Stimulated activated CD4-positive, alpha-beta T cell treated with anti-CD3 and anti-CD28 coated beads, Interleukin-4, amount 100 ng/mL, for 1 hour (primary cell): ENCODE results near the gene CHST3.
"Not testable (repeated sequence)": the region's sequence is repeated elsewhere in the genome, so short reads cannot be mapped to it uniquely, and the experiment has no call there.

Source experiments
- DNase-seq: peaks from one replicate; pipeline ENCODE4 v3.0.0-alpha.2; 2020

CHST3 gene

DNA sequence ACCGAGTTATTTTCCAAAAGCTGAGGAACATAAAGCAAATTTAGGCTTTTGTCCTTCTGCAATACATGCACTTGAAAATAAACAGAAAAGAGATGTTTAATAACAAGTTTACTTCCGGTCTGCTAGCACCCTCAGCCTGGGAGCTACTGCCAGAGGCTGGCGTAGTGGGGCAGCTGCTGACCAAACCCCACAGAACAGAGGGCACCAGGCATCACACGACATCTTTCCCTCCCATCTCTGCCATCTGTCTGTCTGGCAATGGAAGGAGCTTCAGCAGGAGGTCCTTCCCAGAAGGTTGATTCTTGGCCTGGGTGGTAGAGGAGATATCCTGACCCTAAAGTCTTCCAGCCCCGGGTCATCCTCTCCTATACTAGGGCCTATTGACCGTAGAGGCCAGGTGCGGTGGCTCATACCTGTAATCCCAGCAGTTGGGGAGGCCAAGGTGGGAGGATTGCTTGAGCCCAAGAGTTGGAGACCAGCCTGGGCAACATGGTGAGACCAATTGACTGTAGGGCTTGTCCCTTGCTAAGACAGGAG, 47.8 kb downstream of the CHST3 start:
- DNase-seq = no peak

- DNase-seq = no peak
Observed at GRCh38 chr10:72012796-72013195, 48.6 kb downstream of the CHST3 start.

DNA sequence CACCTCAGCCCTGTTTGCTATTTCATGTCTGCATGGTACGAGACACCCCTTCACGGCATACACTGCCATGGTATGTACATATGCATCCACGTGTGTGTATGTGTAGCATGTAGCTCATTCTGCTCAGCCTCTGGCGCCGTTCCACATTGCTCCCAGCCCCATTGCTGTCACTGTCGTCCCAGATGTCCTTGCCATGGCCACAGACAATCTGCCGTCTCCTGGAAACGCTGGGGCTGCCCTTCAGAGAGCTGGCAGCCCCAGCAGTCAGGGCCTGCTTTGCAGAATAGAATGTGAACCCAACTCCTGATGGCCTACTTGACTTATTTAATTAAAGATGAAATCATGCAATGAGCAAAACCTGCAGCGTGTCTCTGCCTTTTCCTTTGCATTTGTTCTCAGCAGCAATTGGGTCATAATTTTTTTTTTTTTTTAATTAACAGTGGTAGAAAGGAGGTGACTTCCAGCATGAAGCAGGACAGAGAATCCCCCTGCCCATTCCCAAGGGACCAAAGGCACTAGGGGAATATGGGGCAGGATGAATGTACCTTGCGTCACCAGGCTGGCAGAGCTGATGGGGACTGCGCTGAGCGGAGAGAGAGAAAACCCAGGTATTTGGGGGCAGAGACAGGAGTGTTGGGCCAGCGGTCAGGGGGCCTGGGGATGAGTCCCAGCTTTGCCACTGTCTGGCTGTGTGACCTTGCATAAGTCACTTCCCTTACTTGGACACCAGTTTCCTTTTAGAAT, 49.2 kb downstream of the CHST3 start:
- DNase-seq = no peak

- DNase-seq = no peak
Observed at GRCh38 chr10:72014197-72014596, 50.0 kb downstream of the CHST3 start.

DNA sequence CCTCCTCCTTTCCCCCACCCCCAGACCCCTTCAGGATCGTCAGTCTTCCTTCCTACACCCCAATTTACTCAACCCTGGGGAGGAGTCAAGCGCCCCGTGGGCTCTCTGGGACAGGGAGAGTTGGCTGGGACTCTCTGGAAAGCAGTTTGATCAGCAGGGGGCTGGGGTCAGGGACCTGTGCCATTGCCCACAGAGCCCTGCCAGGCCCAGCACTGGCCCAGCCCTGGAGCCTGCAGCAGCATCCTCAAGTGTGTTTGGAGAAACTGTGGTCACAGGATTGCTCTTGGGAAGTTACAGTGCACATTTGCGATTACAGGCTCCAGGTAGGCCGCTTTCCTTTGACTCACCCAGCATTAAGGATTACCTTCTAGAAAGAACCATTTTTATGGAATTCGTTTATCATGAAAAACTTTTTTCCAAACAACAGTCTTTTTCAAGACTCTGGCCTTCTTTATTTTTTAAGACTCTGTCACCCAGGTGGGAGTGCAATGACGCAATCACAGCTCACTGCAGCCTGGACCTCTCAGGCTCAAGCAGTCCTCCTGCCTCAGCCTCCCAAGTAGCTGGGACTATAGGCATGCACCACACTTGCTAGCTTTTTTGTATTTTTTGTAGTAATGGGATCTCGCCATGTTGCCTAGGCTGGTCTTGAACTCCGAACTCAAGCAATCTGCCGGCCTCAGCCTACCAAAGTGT, 50.7 kb downstream of the CHST3 start:
- no peak for DNase-seq

DNA sequence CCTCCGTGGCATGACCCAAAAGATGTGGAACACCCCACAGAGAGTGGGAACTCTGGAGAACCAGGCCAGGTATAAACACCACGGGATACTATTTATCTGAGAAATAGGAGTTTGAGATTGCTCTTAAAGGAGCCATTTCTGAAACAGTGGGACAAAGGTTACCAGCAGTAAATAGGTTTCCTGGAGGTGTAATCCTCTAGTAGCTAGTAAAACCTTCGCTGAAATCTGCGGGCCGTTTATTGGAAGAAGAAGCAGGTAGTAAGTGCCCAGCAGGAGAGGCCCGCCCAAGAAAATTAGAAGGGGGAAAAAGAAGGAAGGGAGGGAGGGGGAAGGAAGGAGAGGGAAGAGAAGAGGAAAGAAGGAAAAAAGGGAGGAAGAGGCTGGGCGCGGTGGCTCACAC, 51.6 kb downstream of the CHST3 start:
- no peak for DNase-seq

DNA sequence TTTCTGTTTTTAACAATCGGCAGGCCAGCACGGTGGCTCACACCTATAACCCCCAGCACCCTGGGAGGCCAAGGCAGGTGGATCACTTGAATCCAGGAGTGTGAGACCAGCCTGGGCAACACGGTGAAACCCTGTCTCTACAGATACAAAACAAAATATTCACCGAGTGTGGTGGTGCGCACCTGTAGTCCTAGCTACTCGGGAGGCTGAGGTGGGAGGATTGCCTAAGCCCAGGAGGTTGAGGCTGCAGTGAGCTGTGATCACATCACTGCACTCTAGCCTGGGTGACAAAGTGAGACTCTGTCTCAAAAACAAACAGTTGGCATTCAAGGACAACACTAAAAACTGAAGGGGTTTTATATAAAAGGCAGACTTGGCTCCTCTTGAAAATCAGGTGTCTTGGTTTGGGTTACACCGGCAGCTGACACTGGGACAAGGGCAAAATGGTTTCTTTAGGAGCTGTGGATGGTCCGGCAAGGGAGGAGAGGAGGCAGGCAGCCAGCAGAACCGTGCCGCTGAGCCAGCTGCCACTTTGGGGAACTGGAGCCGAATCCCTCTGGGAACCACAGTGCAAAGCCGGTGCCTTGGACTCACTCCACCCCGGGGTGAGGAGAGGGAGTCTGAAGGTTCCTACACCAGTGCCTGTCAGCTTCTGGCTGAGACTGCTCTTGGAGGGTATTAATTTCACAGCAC, 52.6 kb downstream of the CHST3 start:
- DNase-seq = no peak

DNA sequence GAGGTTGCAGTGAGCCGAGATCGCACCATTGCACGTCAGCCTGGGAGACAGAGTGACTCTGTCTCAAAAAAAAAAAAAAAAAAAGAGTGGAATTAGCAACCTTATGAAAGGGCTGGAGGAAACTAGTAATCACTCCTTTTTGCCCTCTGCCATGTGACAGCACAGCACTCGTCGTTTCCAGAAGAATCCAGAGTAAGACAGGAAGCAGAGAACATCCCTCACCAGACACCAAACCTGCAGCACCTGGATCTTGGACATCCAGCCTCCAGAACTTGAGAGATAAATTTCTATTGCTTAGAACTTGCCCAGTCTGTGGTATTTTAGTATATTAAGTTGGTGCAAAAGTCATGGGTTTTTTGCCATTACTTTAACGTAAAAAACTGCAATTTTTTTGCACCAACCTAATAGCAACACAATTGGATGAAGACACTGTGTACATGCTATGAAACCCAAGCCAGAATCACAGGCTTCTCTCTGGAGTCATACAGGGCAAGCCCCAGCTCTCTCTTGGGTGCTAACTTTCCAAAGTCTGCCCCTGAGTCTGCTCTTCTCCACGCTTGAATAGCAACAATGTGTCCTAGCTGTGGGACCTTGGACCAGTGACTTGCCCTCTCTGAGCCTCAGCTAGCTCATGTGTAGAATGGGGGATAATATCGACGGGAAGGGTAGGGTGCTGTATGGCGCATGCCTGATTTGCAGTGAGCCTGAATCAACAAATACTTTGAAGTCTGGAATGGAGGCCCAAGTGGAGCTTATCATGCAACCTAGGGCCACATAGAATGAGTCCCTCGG, 55.1 kb downstream of the CHST3 start:
- DNase-seq = no peak

GRCh38 chr10:72020914-72021809, 57.0 kb downstream of the CHST3 start:
- DNase-seq = no peak

- no peak for DNase-seq
Observed at GRCh38 chr10:72022228-72022627, 58.0 kb downstream of the CHST3 start.

GRCh38 chr10:72024596-72024995, 60.4 kb downstream of the CHST3 start:
- DNase-seq = no peak

GRCh38 chr10:72025400-72025799, 61.2 kb downstream of the CHST3 start:
- DNase-seq = no peak

DNA sequence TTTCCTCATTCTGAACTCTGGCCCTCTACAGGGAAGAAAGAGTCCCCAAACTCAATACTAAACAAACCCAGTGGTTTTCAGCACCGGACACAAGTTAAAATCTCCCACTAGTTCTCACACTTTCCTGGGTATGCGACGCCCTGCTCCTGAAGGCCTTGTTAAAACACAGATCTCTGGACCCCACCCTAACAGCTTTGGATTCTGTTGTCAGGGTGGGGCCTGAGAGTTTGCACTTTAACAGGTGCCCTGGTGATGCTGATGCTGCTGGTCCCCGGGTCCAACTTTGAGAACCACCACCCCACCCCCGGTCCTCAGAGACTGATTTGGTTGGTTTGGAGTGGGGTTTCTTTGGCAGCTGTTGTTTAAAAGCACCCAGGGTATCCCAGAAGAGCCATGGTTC, 61.6 kb downstream of the CHST3 start:
- DNase-seq = no peak

- no peak for DNase-seq
Observed at GRCh38 chr10:72026278-72027111, 62.3 kb downstream of the CHST3 start.

DNA sequence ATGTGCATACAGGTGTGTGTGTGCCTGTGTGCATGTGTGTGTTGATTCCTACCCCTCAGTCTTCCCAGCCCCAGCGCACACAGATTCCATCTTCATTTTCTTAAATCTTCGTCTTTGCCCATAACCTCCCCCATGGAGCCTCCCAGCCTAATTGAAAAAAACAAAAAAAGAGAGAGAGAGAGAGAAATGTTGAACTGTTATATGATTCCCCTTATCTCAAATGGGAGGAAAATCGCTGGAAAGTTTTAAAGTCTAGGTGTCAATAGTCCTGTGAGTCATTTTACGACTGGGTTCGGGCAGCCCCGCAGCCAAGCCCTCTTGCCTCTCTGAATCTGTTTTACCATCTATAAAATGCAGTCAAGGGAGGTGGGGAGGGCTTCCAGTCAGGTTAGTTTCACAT, 63.3 kb downstream of the CHST3 start:
- no peak for DNase-seq

GRCh38 chr10:72029414-72029813, 65.2 kb downstream of the CHST3 start:
- DNase-seq = no peak

DNA sequence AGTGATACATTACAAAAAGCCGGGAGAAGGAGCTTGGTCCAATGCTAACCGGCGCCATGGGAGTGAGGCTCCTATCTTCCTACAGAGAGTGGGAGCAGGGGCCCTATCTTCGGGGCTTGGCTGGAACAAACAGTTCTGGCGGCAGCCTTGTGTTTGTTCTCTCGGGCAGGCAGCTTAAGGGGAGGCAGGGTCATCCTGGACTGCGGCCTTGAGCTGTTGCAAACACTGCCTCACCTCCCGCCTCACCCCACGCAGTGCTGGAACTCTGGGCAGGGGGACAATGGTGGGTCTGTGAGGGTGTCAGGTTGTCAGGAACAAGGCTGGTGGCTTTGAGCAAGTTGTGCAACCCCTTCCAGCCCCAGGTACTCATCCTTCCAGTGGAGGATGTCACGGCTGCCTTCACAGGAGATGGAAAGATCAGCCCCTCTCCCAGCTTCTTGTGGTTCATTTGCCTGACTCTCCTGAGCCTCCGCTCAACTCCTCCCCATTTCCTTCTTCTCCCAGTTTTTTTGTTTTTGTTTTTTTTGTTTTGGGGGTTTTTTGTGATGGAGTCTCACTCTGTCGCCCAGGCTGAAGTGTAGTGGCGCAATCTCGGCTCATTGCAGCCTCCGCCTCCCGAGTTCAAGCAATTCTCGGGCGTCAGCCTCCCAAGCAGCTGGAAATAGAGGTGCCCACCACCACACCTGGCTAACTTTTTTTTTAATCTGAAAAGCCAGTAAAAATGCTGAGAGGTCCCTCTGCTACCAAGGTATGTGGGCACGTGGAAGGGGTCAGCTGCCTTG, 66.8 kb downstream of the CHST3 start:
- no peak for DNase-seq

- no peak for DNase-seq
Observed at GRCh38 chr10:72031706-72032105, 67.5 kb downstream of the CHST3 start.

DNA sequence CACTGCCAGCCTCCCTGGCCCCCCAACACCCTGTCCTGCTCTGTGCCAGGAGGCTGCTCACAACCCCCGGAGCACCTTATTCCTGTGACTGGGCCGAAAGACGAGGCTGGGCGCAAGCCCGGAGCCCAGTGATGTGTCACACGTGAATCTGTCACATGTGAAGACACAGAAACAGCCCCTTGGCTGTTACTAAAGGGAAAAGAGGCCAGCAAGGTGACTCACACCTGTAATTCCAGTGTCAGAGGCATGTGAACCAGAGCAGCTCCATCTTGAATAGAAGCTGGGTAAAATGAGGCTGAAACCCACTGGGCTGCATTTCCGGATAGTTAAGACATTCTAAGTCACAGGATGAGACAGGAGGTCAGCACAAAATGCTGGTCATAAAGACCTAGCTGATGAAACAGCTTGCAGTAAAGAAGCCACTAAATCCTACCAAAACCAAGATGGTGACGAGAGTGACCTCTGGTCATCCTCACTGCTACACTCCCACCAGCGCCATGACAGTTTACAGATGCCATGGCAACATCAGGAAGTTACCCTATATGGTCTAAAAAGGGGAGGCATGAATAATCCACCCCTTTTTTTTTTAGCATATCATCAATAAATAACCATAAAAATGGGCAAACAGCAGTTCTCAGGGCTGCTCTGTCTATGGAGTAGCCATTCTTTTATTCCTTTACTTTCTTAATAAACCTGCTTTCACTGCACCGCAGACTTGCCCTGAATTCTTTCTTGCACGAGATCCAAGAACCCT, 68.4 kb downstream of the CHST3 start:
- not testable (repeated sequence) for DNase-seq
